Prostate gland (tissue), 2 donors: Measurements from ENCODE around the gene MYO15B.

ENCODE experiments used
- POLR2A ChIP-seq: fragments of 450-650 bp; IDR thresholded peaks from one replicate; pipeline ENCODE4 v1.6.1; 2016; ENCODE audit warnings: antibody characterized with exemption, mild to moderate bottlenecking
- TF ChIP-seq, protein P1 (sequence below), 4 experiments: fragments of 200-600 bp in 2 of 4; fragments of 450-650 bp in 2 of 4; sonication (generic) in 2 of 4; IDR thresholded peaks; 1 replicate in 3 of 4; 2 replicates in 1 of 4; pipeline ENCODE4 v1.5.1; 2016 to 2019; ENCODE audit warnings: antibody characterized with exemption in 4 of 4, mild to moderate bottlenecking in 2 of 4, moderate library complexity in 2 of 4

DNA sequence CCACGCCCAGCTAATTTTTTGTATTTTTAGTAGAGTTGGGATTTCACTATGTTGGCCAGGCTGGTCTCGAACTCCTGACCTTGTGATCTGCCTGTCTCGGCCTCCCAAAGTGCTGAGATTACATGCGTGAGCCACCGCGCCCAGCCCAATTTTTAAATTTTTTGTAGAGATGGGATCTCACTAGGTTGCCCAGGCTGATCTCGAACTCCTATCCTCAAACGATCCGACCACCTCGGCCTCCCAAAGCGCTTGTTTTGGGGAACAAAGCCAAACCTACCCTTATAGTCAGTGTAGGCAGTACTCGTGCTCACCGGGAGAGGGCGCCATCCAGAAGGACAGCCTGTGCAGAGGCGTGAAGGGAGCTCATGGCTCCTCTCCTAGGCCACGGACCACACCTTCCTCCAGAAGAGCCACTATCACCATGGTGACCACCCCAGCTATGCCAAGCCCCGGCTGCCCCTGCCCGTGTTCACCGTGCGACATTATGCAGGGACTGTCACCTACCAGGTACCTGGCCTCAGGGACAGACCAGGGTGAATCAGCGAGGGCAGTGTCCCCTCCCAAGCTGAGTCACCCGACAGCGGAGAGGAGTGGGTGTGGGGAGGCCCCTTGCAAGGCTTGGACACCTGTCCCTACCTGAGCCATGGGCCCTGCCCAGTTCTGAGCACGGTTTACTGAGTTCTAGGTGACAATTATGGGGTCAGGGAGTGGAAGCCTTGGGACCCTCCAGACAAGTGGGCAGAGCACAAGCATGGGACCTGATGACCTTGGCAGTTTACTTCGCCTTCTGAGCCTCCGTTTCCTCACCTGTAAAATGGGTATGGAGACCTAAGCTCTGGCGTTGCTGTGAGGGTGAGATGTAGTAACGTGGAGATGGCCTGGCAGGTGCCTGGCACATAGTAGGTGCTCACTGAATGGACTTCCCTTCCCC lies 13.7 kb downstream of the MYO15B start:
- TF ChIP-seq, protein P1, sequence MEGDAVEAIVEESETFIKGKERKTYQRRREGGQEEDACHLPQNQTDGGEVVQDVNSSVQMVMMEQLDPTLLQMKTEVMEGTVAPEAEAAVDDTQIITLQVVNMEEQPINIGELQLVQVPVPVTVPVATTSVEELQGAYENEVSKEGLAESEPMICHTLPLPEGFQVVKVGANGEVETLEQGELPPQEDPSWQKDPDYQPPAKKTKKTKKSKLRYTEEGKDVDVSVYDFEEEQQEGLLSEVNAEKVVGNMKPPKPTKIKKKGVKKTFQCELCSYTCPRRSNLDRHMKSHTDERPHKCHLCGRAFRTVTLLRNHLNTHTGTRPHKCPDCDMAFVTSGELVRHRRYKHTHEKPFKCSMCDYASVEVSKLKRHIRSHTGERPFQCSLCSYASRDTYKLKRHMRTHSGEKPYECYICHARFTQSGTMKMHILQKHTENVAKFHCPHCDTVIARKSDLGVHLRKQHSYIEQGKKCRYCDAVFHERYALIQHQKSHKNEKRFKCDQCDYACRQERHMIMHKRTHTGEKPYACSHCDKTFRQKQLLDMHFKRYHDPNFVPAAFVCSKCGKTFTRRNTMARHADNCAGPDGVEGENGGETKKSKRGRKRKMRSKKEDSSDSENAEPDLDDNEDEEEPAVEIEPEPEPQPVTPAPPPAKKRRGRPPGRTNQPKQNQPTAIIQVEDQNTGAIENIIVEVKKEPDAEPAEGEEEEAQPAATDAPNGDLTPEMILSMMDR (IDR thresholded peaks at IDR 0.05), result peak; percentile 34 to 68 (median 50)
- no peak for TF ChIP-seq POLR2A
